Measurements from ENCODE around the gene PCP2.

PCP2 gene

DNA sequence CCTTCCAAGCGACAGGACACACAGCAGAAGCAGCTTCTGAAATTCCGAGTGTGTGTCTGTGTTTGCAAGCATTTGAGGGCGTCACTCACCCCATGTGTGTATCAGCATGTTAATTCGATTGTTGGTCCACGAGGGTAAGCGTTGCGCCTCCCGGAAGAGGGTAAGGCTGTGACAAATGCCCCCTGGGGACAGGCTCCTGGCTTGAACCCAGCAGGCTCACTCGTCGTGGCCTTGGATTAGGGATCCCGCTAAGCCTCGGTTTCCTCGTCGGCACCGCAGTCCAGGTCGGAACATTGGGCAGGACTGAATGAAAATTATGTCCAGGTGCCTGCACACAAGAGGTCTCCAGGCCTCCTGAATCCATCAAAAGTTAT is 2.8 kb upstream of the PCP2 start:
- Histone ChIP-seq H3K4me3 (ENCODE audit: low read depth, low read length) (no peak overlapping the region), H3K27ac (no peak overlapping the region), H3K36me3 (replicated peaks) (no peaks in the 10 kb centered on the region), H3K27me3 (replicated peaks) (no peaks in the 10 kb centered on the region)
- TF ChIP-seq, protein P1, sequence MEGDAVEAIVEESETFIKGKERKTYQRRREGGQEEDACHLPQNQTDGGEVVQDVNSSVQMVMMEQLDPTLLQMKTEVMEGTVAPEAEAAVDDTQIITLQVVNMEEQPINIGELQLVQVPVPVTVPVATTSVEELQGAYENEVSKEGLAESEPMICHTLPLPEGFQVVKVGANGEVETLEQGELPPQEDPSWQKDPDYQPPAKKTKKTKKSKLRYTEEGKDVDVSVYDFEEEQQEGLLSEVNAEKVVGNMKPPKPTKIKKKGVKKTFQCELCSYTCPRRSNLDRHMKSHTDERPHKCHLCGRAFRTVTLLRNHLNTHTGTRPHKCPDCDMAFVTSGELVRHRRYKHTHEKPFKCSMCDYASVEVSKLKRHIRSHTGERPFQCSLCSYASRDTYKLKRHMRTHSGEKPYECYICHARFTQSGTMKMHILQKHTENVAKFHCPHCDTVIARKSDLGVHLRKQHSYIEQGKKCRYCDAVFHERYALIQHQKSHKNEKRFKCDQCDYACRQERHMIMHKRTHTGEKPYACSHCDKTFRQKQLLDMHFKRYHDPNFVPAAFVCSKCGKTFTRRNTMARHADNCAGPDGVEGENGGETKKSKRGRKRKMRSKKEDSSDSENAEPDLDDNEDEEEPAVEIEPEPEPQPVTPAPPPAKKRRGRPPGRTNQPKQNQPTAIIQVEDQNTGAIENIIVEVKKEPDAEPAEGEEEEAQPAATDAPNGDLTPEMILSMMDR (IDR thresholded peaks at IDR 0.05; ENCODE audit: low read depth, low read length, missing control alignments), result no peak
- DNase-seq, result no peak
- in situ Hi-C loops (cut with HindIII; ENCODE audit: low pct_ligation_motif_present, low sequenced_read_pairs), result no loop called here

DNA sequence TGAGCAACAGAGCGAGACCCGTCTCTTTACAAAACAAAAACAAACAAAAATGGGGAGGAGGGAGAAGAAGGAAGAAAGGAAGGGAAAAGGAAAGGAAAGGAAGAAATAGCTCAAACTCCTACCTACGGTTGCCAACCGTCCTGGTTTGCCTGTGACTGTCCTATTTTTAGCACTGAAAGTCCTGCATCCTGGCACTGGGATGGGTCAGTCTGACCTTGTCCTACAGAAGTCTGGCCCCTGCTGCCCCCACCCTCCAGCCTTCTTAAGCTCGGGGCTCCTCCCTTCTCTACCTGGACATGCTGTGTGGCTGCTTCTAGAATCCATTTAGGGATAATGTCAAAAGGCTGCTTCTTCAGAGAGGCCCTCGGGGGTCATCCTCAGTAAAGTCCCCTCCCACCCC is 2.2 kb upstream of the PCP2 start:
- TF ChIP-seq, protein P1 (IDR thresholded peaks at IDR 0.05; ENCODE audit: low read depth, low read length, missing control alignments), result no peak
- Histone ChIP-seq H3K27ac (no peak overlapping the region), H3K4me3 (ENCODE audit: low read depth, low read length) (no peak overlapping the region), H3K27me3 (replicated peaks) (no peaks in the 10 kb centered on the region), H3K36me3 (replicated peaks) (no peaks in the 10 kb centered on the region)
- DNase-seq, result no peak
- in situ Hi-C loops (cut with HindIII; ENCODE audit: low pct_ligation_motif_present, low sequenced_read_pairs), result no loop called here

DNA sequence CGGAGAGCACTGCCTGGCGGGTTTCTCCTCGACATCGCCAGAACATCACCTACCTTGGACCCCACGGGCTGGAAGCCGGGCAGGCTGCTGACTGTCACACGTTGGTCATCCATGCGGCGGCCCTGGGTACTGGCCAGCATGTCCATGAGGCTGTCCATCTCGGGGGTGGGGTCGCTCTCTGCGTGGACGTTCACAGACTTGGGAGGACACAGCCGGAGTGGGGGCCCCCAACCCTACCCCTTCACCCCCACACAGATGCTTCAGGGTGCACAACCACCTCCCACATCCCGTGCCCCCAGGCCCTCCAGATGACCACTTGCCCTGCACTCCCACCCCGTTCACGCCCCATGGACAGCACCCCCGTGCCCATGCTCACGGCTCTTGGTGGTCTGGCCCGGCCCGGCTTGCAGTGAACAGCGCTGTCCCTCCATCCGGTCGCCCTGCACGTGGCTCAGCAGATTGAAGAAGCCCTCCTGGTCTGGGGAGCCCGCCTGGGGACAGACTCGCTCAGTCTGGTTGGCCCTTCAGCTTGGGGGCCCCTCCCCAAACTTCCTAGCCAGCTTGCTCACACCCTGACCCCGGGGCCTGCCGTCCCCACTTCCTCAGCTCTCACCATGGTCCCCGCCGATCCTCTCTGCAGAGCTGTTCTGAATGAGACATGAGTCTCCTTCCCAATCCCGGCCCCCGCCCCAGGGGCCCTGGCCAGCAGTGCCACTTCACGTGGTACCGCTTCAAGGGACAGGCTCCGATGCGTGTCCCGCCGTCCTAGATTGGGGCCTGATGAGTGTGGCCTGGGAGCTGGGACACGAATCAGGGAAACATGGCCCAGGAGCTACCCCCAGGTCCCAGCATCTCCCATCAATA is 947 bp downstream of the PCP2 start:
- Histone ChIP-seq H3K36me3 (replicated peaks) (no peaks in the 10 kb centered on the region), H3K27me3 (replicated peaks) (no peaks in the 10 kb centered on the region), H3K4me3 (ENCODE audit: low read depth, low read length) (no peak overlapping the region), H3K27ac (no peak overlapping the region)
- in situ Hi-C loops (cut with HindIII; ENCODE audit: low pct_ligation_motif_present, low sequenced_read_pairs), result no loop called here
- TF ChIP-seq, protein P1 (IDR thresholded peaks at IDR 0.05; ENCODE audit: low read depth, low read length, missing control alignments), result no peak
- no peak for DNase-seq

DNA sequence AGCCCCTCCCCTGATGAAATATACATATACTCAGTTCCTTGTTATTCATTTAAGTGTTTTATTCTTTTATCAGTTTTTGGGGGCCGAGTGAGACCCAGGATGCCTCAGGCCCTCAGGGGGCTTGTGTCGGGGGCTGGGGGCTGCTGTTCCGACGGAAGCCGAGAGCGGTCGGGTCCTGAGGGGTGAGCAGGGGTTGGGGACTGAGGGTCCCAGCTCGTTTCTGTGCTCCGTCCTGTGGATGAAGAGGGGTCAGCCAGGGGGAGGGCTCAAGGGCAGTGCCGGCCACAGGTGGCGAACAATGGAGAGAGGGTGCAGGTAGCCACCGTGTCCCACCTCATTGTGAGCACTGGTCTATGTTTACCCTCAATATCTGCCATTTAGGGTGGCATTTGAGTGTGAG is 1.9 kb downstream of the PCP2 start:
- Histone ChIP-seq H3K4me3 (ENCODE audit: low read depth, low read length) (no peak overlapping the region), H3K27me3 (replicated peaks) (no peaks in the 10 kb centered on the region), H3K27ac (no peak overlapping the region), H3K36me3 (replicated peaks) (no peaks in the 10 kb centered on the region)
- TF ChIP-seq, protein P1 (IDR thresholded peaks at IDR 0.05; ENCODE audit: low read depth, low read length, missing control alignments), result no peak
- DNase-seq, result no peak
- in situ Hi-C loops (cut with HindIII; ENCODE audit: low pct_ligation_motif_present, low sequenced_read_pairs), result no loop called here

DNA sequence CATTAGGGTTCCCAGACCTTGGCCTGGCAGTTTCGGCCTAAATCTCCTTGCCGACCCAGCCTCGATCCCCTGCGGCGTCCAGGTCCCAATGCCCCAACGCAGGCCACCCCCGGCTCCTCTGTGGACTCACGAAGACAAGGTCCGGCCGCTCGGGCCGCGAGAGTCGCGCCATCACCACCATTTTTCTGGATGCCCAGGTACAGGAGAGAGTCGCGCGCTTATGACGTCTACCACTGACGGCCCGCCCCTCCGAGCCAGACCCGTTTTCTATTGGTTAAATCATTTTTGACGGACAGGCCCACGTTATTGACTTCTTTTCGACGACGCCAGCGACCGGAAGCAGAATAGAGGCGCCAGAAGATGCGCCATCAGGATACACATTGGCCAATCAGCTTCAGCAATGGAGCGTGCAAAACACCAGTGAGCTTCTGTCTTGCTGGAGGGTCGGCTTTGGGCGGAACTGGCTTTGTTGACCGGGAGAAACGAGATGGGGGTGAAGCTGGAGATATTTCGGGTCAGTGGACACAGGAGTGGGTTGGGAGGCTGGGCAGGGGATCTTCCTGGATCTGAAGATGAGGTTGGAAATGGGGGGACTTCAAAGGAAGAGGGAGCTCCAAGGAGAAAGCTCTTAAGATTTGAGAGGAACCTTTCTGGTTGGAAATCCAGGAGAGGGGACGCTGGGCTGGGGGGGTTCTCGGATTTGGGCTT is 4.0 kb downstream of the PCP2 start, which contains the start of the genes PET100 and XAB2:
PET100 (plus strand) TSS at position 447 of the 708 bp plus-strand sequence; CDS start at position 488, 41 bp downstream.
XAB2 (minus strand) TSS at position 199 of the 708 bp plus-strand sequence; CDS start at position 181, 18 bp downstream.
- in situ Hi-C loops (cut with HindIII; ENCODE audit: low pct_ligation_motif_present, low sequenced_read_pairs), result no loop called here
- no peaks in the 10 kb centered on the region for H3K27me3 ChIP-seq (replicated peaks)
- peaks cover 7% of the 10 kb centered on the region for H3K36me3 ChIP-seq (replicated peaks)
- peak; percentile 99 for DNase-seq
- H3K27ac ChIP-seq, result peak within 1 kb of the TSS; percentile 94
- TF ChIP-seq, protein P1 (IDR thresholded peaks at IDR 0.05; ENCODE audit: low read depth, low read length, missing control alignments), result no peak
- peak within 1 kb of the TSS; percentile 99 for H3K4me3 ChIP-seq (ENCODE audit: low read depth, low read length)

Measured in brain microvascular endothelial cell (primary cell).